ENCODE data around the gene PHACTR4. TPM values are rescaled to one million over a fixed set of nuclear protein-coding genes. Genes with fewer than 3 reads are reported as not detected.

PHACTR4 gene
- total and polyA plus RNA-seq, 2 of the 8 experiments (the other 6 are each of a cell fraction or from before 2014, with no cell fraction given), result 23.7 to 57.8 TPM

DNA sequence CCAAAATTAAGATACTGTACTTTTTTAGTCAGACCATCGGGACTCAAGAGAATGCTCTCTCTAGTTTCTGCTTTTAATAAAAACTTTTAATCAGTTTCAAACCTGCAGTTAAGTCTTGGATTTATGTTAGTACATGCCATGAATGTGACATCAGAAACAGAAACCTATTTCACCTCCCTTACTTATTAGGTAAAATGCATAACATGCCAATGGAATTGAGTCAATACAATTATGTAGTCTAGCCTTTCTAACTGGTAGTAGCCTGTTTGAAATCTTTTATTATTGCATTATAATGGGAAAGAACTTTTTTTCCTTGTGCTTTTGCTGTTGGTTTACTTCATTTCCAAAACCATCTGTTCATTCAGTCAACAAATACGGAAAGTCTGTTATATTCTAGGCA, 4.8 kb downstream of the PHACTR4 start:
- no peak for FAIRE-seq
- Histone ChIP-seq H4K20me1 (replicated peaks in 1 of 2; ENCODE audit: control insufficient read depth in 1 of 2, insufficient read depth in 2 of 2, low read length in 2 of 2) (peaks cover 0 to 4% of the 10 kb centered on the region in 2 experiments), H3K9me3 (ENCODE audit: insufficient read depth in 2 of 2, low read depth in 1 of 2, low read length in 1 of 2) (no peaks in the 10 kb centered on the region), H3K79me2 (ENCODE audit: control insufficient read depth in 1 of 2, insufficient read depth in 2 of 2, low read length in 2 of 2) (peaks cover 13 to 74% of the 10 kb centered on the region in 2 experiments), H2BK20ac (ENCODE audit: low read length) (no peak overlapping the region), H3K4me3 (ENCODE audit: extremely low read depth in 1 of 4, insufficient read depth in 2 of 4, low read depth in 3 of 4, low read length in 4 of 4) (no peak overlapping the region), H3K4me2 (ENCODE audit: insufficient read depth in 1 of 2, low read depth in 2 of 2, low read length in 2 of 2) (no peak overlapping the region), H3K23me2 (ENCODE audit: low read depth, low read length) (no peaks in the 10 kb centered on the region; the same call in 1 of the 2 replicates), H3K56ac (replicated peaks; ENCODE audit: insufficient read length, low read depth, low read length) (no peak overlapping the region), H3K79me1 (ENCODE audit: low read depth, low read length) (no peaks in the 10 kb centered on the region), H3K14ac (ENCODE audit: insufficient read length) (no peak overlapping the region), H3K36me3 (ENCODE audit: control insufficient read depth in 2 of 4, insufficient read depth in 4 of 4, low read length in 3 of 4) (peaks cover 0 to 4% (median 0%) of the 10 kb centered on the region in 4 experiments; a peak in 1 of 8 replicates), H4K91ac (replicated peaks; ENCODE audit: insufficient read length, low read length) (no peak overlapping the region), H2AK5ac (ENCODE audit: low read depth, low read length) (no peak overlapping the region), H4K5ac (ENCODE audit: insufficient read length, low read depth, low read length) (no peak overlapping the region), H3K4ac (replicated peaks; ENCODE audit: insufficient read length, low read depth, low read length) (no peak overlapping the region), H3K18ac (ENCODE audit: extremely low read depth, low read length) (no peak overlapping the region), H3K27ac (ENCODE audit: low read depth, low read length) (no peak overlapping the region), H2BK12ac (ENCODE audit: low read depth, low read length) (no peak overlapping the region), H2BK5ac (ENCODE audit: low read depth, low read length) (no peak overlapping the region), H2BK120ac (replicated peaks; ENCODE audit: low read depth, low read length) (no peak overlapping the region), H3K9ac (replicated peaks in 1 of 4; ENCODE audit: extremely low read depth in 1 of 4, low read depth in 3 of 4, low read length in 3 of 4) (no peak overlapping the region), H4K8ac (ENCODE audit: extremely low read depth, insufficient read depth, low read length) (no peak overlapping the region), H3K27me3 (replicated peaks in 1 of 4; ENCODE audit: control insufficient read depth in 3 of 4, extremely low read depth in 1 of 4, insufficient read depth in 3 of 4, low read length in 3 of 4) (no peaks in the 10 kb centered on the region), H2BK15ac (ENCODE audit: low read length) (no peak overlapping the region), H2AFZ (ENCODE audit: low read length) (no peak overlapping the region), H3K4me1 (replicated peaks in 1 of 4; ENCODE audit: control insufficient read depth in 3 of 4, insufficient read depth in 4 of 4, low read length in 3 of 4) (no peaks in the 10 kb centered on the region; a peak in 1 of 7 replicates), H3K23ac (ENCODE audit: insufficient read length) (no peak overlapping the region)
- TF ChIP-seq, protein P1, sequence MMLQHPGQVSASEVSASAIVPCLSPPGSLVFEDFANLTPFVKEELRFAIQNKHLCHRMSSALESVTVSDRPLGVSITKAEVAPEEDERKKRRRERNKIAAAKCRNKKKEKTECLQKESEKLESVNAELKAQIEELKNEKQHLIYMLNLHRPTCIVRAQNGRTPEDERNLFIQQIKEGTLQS (IDR thresholded peaks at IDR 0.05; ENCODE audit: insufficient read depth, low read depth, low read length), result no peak
- no peak for TF ChIP-seq SIRT6 (IDR thresholded peaks at IDR 0.05; ENCODE audit: low read length)
- no peak for TF ChIP-seq ZNF274 (IDR thresholded peaks at IDR 0.05; ENCODE audit: borderline replicate concordance, extremely low read depth, low read length)
- no peak for TF ChIP-seq BRCA1 (IDR thresholded peaks at IDR 0.05; ENCODE audit: low read depth, low read length)
- 91% methylated on average over 2 of the region's 2 CpGs; no CpG with 5 or more reads in 1 of the 2 experiments for WGBS, 2 experiments (ENCODE audit: extremely low coverage in 1 of 2, insufficient coverage in 1 of 2, insufficient read length in 1 of 2, insufficient replicate concordance in 2 of 2, low coverage in 1 of 2, low lambda C conversion rate in 2 of 2, missing lambda C conversion rate in 1 of 2)
- CTCF ChIA-PET (ENCODE audit: partially characterized antibody), result interaction anchor here (0.6 kb wide), 1 partner anchor 13 kb away, joined by 3 read pairs; no protein-coding TSS in a partner anchor
- no peak for DNase-seq (ENCODE audit: low read depth in 1 of 2, low spot score in 2 of 2)
- POLR2A ChIA-PET (ENCODE audit: partially characterized antibody), result interaction anchor here (0.5 to 3.4 kb wide), 2 partner anchors 13 to 133 kb away, joined by 3 to 20 read pairs; partner anchors contain the start of gene RCC1

All from H1 (cell line).